Measurements from ENCODE around the gene IYD. TPM values are rescaled to one million over a fixed set of nuclear protein-coding genes. Genes with fewer than 3 reads are reported as not detected.
A peak's percentile ranks its signal among the peaks of the same experiment; 100 is the strongest.

IYD gene
- total and polyA plus RNA-seq, 9 of the 15 experiments (the other 6 are each of a cell fraction or from before 2014, with no cell fraction given), result not detected

- TF ChIP-seq XRCC5 (IDR thresholded peaks at IDR 0.05; ENCODE audit: low read depth, low read length) (0 out of 2 replicates have a peak, but pooled peaks have one; percentile 31), EP400 (IDR thresholded peaks at IDR 0.05) (no peak), ZEB2 (IDR thresholded peaks at IDR 0.05) (0 out of 2 replicates have a peak, but pooled peaks have one; percentile 20), JUND (IDR thresholded peaks at IDR 0.05; ENCODE audit: borderline replicate concordance, low read depth, low read length) (peak; percentile 24; the same call in 1 of the 2 replicates), JUND (tag; IDR thresholded peaks at IDR 0.05; ENCODE audit: borderline replicate concordance, low read depth, low read length) (no peak), ARID3A (IDR thresholded peaks at IDR 0.05; ENCODE audit: borderline replicate concordance, low read depth, low read length) (0 out of 2 replicates have a peak, but pooled peaks have one; percentile 17), ARID2 (IDR thresholded peaks at IDR 0.05) (peak; percentile 46; the same call in 1 of the 2 replicates), CTBP1 (IDR thresholded peaks at IDR 0.05; ENCODE audit: borderline replicate concordance) (peak; percentile 65), TAF1 (IDR thresholded peaks at IDR 0.05; ENCODE audit: control insufficient read depth, extremely low read depth, insufficient read depth, low read length, severe bottlenecking) (no peak), GABPB1 (CRISPR knock-in tag; IDR thresholded peaks at IDR 0.05) (0 out of 2 replicates have a peak, but pooled peaks have one; percentile 18), RAD21 (CRISPR knock-in tag; conservative IDR thresholded peaks at IDR 0.05 in 1 of 2, IDR thresholded peaks at IDR 0.05 in 1 of 2) (peak; percentile 92), FOSL1 (tag; conservative IDR thresholded peaks at IDR 0.05) (0 out of 2 replicates have a peak, but pooled peaks have one; percentile 17), ETS1 (conservative IDR thresholded peaks at IDR 0.05; ENCODE audit: control insufficient read depth, low read depth, low read length) (no peak), ZNF785 (CRISPR knock-in tag; IDR thresholded peaks at IDR 0.05) (no peak), ZNF12 (CRISPR knock-in tag; IDR thresholded peaks at IDR 0.05) (0 out of 2 replicates have a peak, but pooled peaks have one; percentile 38), CTCF (IDR thresholded peaks at IDR 0.05 in 2 of 3, conservative IDR thresholded peaks at IDR 0.05 in 1 of 3; ENCODE audit: insufficient read depth in 2 of 3, low read depth in 1 of 3, low read length in 3 of 3) (peak; percentile 83 to 88 (median 84))
Measured at GRCh38 chr6:150395388-150396009, 26.7 kb downstream of the IYD start (continued).

Data from K562 (cell line).